GM21360 (cell line): ENCODE results near the gene MUCL3.
"Not testable (repeated sequence)": the region's sequence is repeated elsewhere in the genome, so short reads cannot be mapped to it uniquely, and the experiment has no call there.

Source experiments
- ATAC-seq: cut with Tn5 transposase; IDR thresholded peaks from one replicate; pipeline ENCODE4 v1.9.1; 2021; ENCODE audit warnings: mild to moderate bottlenecking, moderate library complexity; ENCODE audit not compliant: unreplicated experiment

MUCL3 gene

GRCh38 chr6:30979141-30979540 is 38.4 kb downstream of the MUCL3 start:
- no peak for ATAC-seq

GRCh38 chr6:30979690-30980089 is 38.9 kb downstream of the MUCL3 start:
- no peak for ATAC-seq

- ATAC-seq: no peak
Measured at GRCh38 chr6:30981942-30982772, 41.4 kb downstream of the MUCL3 start.

- ATAC-seq: no peak
Measured at GRCh38 chr6:30983439-30983838, 42.7 kb downstream of the MUCL3 start, which contains the start of gene MUC21. MUC21 (plus strand) TSS chr6:30983718; CDS start chr6:30983959, 241 bp downstream.

- no peak for ATAC-seq
Measured at GRCh38 chr6:30985490-30985889, 44.7 kb downstream of the MUCL3 start.

- ATAC-seq: no peak
Measured at GRCh38 chr6:30987304-30987703, 46.5 kb downstream of the MUCL3 start.

- no peak for ATAC-seq
Measured at GRCh38 chr6:30988209-30988825, 47.5 kb downstream of the MUCL3 start.

- no peak for ATAC-seq
Measured at GRCh38 chr6:30990422-30991086, 49.8 kb downstream of the MUCL3 start.

- no peak for ATAC-seq
Measured at GRCh38 chr6:30991891-30992290, 51.1 kb downstream of the MUCL3 start.

GRCh38 chr6:30997301-30997700 is 56.5 kb downstream of the MUCL3 start:
- no peak for ATAC-seq

- no peak for ATAC-seq
Measured at GRCh38 chr6:30998785-30999184, 58.0 kb downstream of the MUCL3 start.

GRCh38 chr6:31000067-31000860 is 59.5 kb downstream of the MUCL3 start:
- ATAC-seq: not testable (repeated sequence)

GRCh38 chr6:31001281-31001888 is 60.6 kb downstream of the MUCL3 start:
- no peak for ATAC-seq

- no peak for ATAC-seq
Measured at GRCh38 chr6:31002471-31002870, 61.7 kb downstream of the MUCL3 start.
